GM12864 (cell line): ENCODE measurements around the gene RPL38.

Source experiments
- DNase-seq: peaks from one replicate; pipeline ENCODE4 v3.0.0-alpha.2; 2011; ENCODE audit warnings: low read depth
- H3K4me3 ChIP-seq: 2 replicates; pipeline ENCODE4 v1.5.1; 2011; ENCODE audit warnings: mild to moderate bottlenecking, low read depth, low read length, control low read depth
- CTCF ChIP-seq: IDR thresholded peaks from 2 replicates; pipeline ENCODE4 v1.5.1; 2011; ENCODE audit warnings: low read depth, mild to moderate bottlenecking, moderate library complexity, low read length, control low read depth, inconsistent platforms; ENCODE audit errors: missing control alignments

Gene RPL38

DNA sequence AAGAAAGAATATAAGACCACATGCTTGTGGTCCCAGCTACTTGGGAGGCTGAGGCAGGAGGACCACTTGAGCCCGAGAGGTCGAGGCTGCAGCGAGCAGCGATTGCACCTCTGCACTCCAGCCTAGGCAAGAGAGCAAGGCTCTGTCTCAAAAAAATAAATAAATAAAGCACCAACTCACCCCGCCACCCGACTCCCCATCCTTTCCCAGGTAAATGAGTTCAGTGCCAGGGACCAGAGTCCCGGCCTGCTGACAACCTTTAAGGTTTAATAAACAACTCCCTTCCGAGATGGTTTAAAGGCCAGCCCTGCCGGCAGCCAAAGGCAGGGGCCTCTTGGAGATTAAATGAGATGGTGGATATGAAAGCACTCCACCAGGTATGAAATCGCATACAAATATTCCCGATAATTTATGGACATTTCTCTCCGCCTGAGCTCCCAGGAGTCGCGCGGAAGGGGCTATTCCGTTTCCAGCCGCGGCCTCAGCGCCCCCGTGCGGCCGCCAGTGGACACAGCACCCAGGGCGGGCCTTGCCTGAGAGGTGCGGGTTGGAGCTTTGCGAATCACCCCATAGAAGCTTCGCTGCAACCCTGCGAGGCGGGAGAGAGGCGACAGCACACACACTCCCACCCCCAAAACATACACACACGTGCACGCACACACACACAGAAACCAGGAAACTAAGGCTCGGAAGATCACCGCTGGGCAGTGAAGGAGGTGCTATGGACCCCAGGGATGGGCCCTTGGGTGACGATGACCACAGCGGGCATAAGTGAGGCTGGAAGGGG is 4.0 kb upstream of the RPL38 start:
- no peak overlapping the region for H3K4me3 ChIP-seq
- peak; percentile 91 for TF ChIP-seq CTCF
- DNase-seq = no peak

DNA sequence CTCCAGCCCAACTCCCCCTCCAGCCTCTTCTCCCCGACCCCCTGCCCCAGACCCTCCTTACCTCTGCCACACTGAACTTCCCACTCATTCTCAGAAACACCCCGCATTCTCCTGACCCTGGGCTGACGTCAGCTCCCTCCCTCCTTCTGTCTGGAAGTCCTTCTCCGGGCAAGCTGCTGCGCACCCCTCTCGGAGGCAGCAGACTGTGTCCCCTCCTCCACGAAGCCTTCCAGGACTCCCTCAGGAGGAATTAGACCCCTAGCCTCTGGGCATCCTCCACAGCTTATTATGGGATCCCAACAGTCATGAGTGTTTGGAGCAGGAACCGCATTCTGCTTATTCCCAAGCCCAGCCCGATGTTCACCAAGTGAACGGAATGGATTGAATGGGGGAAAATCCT is 3.4 kb upstream of the RPL38 start:
- no peak overlapping the region for H3K4me3 ChIP-seq
- no peak for DNase-seq
- no peak for TF ChIP-seq CTCF

DNA sequence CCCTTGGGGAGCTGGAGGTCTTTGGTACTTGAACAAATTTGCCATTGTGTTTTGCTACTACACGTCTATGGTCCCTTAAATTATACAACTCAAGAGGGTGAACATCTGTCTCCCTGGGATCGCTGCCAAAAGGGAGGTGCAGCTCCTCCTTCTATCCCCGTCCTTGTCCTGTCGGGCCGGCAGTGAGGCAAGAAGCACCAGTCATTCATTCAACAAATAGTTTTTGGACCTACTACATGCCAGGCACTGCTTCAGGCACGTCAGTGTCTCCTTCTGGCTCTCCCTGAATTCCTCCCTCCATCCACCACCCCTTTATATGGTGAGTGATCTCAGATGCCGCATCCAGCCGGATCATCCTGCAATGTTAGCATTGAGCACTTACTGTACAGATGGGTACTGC is 2.2 kb upstream of the RPL38 start:
- DNase-seq = no peak
- no peak overlapping the region for H3K4me3 ChIP-seq
- no peak for TF ChIP-seq CTCF

DNA sequence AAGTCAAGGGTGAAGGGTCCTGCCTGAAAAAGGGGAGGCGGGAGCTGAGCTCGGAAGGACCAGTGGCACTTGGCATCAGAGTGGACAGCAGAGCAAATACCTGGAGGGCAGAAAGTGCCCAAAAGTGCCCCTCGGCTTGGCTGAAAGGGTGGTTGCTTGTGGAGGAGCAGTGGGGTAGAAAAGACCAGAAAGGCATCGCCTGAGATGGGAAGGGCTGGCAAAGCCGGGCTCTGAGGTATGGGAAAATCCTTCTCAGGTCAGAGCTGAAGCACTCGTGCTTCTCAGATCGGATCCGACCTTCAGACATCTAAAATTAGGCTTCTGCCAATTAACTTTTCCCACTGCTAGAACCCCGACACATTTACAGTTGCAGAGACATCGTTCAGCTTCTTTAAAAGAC is 1.5 kb upstream of the RPL38 start:
- DNase-seq = no peak
- no peak for TF ChIP-seq CTCF

DNA sequence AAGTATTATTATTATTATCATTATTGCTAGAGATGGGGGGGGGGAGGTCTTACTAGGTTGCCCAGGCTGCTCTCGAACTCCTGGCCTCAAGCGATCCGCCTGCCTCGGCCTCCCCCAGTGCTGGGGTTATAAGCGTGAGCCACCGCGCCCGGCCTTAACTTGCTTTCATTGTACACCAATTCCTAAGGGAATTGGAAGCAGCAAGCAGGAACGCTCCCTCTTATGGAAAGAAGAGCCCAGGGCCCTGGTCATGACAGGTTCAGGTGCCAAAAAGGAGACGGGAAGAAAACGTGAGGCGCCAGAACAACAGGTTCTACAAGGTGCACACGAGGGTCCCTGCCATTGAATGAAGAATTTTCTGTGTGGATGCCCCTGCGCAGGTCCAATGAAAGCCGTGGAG is 540 bp upstream of the RPL38 start:
- no peak for DNase-seq
- H3K4me3 ChIP-seq = no peak overlapping the region
- TF ChIP-seq CTCF = no peak

More for the DNA sequence above, 1.5 kb upstream of the RPL38 start:
- no peak overlapping the region for H3K4me3 ChIP-seq

GRCh38 chr17:74204474-74204873 is 996 bp downstream of the RPL38 start:
- H3K4me3 ChIP-seq = peak overlapping the region; percentile 93
- no peak for TF ChIP-seq CTCF
- DNase-seq = no peak

DNA sequence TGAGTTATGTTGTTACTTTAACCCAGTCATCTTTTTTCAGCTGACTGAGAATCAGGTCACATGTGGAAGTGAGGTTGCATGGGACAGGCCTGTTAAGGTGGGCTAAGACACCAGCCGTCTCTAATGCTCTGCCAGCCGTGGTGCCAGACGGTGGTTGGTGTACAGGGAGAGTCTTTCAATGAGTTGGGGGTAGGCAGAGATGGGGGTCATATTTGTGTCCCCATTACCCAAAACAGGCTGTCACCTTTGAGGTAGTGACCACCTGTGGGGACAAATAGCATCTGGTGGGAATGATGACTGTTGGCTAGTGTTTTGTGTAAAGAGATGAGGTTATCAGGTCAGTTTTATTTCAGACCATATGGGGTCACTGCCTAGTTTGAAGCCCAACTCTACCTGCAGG is 1.8 kb downstream of the RPL38 start:
- DNase-seq = no peak
- H3K4me3 ChIP-seq = peak overlapping the region; percentile 93
- TF ChIP-seq CTCF = no peak
